NCI-H226 (cell line): ENCODE results near the gene CCDC182.

Experiments used
- DNase-seq: peaks from one replicate; pipeline ENCODE4 v3.0.0-alpha.2; 2015

Gene CCDC182

DNA sequence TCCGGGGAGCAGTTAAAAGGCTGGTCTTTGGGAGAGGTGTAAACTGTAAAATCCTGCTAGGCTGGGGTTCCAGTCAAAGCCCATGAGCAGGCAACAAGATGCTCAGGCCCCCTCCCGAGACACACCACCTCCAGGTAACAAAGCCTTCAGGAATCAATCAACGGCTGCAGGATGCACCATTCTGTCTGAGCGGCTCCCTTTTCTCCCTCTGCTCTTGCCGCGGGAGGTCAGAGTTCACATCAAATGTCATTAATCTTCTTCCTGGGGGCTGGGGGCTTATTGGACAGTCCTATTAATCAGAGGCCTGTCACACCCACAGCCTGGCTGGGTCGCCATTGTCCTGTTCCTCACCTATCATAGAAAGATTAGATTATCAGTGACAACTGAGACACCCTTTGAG, 11.9 kb upstream of the CCDC182 start:
- no peak for DNase-seq

GRCh38 chr17:57755480-57756070, 10.5 kb upstream of the CCDC182 start:
- no peak for DNase-seq

DNA sequence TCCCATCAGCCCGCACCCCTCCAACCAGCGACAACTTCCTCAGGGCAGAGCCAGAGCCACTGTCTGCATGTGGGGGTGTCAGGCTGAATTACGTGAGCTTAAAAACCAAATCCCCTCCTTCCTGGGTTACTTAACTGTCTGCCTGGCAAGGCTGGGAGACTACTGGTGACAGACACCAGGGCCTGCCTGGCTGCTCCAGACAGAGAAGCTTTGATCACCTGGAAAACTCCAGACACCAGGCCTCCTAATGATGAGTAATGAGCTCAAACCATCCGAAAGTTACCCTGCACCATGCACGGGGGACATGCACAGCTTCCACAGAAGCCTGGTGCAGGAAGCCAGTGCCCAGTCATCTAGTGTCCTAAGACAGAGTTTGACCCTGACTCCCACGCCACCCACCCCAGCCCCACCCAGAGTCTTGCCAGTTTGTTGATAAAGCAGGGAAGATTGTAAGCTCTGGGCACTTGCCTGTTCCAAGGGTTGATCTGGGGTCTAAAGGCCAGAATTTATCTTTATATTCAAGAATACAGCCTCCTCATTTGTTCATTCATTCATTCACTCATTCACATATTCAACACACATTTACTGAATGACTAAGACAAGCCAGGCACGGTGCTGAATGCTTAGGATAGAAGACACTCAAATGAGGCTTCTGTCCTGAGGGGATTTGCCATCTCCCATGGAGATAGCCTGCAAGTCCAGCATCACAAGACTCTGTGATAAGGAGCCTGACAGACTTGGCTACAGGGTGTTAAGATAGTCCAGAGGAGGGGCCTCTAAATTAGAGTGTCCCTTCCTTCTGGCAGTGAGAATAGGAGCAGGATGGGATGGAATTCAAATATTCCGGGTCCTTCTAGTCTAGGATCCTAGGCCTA, 7.2 kb upstream of the CCDC182 start:
- DNase-seq: no peak

DNA sequence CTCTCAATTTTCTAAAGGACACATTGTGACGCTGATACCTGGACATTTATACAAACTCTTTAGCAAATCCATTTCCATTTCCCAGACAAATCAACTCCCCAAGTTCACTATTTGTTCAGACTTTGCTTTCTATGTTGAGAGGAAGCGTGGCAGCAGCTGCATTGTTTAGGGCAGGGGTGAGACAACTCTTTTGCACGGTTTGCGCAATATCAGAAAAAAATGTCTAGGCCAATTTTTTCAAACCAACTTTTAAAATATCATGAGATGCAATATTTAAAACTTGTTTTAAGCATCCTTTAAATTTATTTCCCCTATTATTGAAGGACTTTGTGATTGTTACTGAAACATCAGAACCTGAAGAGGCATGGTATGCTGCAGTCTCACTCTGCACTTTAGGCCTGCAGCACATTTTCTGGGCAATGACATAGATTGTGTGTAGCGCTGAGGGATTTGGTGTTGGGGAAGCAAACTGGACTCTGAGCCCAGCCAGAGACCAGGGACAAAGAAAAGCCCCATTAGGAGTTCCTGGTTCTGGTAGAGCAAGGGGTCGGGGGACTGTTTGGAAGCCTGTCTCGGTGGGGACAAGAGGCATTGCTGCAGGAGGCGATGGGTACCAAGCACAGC, 6.4 kb upstream of the CCDC182 start:
- no peak for DNase-seq

- DNase-seq: no peak
Measured at GRCh38 chr17:57750895-57751294, 5.8 kb upstream of the CCDC182 start.

- no peak for DNase-seq
Measured at GRCh38 chr17:57750109-57750871, 5.2 kb upstream of the CCDC182 start.

DNA sequence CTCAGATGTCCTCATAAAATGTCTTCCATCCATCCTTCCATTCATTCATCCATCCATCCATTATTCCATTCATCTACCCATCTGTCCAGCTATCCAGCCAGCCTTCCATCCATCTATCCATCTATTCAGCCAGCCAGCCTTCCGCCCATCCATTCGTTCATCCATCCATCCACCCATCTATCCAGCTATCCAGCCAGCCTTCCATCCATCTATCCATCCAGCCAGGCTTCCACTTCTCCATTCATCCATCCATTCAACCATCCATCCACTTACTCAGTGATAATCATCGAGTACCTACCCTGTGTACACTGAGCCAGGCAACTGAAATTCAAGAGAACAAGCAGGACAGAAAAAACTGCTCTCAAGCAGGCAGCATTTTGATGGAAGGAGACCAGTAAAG, 4.6 kb upstream of the CCDC182 start:
- DNase-seq: no peak

DNA sequence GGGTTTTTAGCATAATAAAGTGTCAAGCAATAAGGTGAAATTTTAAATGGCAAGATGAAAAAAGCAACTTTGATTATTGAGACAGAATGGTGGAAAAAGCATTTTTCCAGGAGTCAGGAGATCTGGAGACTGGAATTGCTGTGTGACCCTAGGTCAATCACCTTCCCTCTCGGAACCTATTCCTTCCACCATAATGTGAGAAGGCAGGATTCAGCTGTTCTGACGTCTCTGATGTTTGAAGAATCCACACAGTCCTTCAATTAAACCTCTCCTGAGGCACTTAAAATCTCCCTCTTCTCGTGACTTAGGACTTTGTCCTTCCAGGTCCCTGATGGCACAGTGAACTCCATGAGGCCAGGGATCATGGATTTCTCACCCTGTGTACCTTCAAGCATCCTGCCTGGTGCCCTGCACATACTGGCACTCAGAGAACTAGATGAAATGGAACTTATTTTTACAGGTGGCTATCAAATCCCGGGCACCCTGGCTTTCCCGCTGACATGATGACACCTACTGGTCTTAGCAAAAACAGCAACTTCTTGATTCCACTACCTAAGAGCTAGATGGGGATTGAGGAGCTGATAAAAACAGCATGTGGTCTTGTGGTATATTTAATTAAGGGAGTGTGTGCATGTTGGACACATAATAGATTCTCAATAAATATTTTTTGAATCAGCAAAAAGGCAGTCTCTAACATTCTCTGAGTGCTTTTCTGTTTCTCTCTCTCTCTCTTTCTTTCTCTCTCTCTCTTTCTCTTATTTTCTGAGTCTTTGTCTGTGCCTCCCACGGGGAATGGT, 2.3 kb upstream of the CCDC182 start:
- peak; percentile 41 for DNase-seq

DNA sequence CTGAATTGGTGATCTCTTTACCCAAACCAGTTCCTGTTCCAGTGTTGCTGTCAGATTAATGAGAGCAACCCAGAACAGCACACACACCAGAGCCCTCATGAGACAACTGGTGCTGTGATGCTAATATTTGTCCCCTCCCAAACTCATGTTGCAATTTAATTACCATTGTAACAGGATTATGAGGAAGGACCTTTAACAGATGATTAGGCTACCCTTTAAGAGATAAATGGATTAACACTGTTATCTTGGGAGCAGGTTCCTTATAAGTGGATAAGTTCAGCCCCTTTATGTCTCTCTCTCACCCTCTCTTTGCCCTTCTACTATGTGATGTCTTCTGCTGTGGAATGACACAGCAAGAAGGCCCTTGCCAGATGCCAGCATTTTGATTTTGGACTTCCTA, 1.1 kb upstream of the CCDC182 start:
- no peak for DNase-seq

- DNase-seq: no peak
Measured at GRCh38 chr17:57744195-57745170, 616 bp downstream of the CCDC182 start.

- DNase-seq: no peak
Measured at GRCh38 chr17:57740235-57740528, 4.9 kb downstream of the CCDC182 start.

- DNase-seq: peak; percentile 11
Measured at GRCh38 chr17:57739402-57740234, 5.5 kb downstream of the CCDC182 start.

DNA sequence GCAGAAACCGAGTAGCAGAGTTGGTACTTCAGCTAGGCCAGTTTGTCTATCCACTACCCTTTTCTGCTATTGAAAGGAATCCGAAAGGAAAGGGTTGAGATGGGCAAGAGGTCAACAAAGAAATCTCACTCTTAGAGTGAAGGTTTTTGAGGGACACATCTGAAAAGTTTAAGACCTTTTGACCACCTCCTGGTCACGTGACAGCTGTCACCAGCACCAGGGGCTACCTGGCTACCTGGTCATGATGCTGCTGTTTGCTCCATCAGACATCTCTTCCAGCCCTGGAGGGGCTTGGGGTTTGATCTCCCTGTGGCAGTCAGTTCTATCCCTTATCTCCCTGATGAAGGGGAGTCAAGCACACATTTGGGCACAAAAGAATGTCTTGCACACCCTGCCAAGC, 7.6 kb downstream of the CCDC182 start:
- DNase-seq: no peak

- no peak for DNase-seq
Measured at GRCh38 chr17:57735707-57736106, 9.4 kb downstream of the CCDC182 start.

- no peak for DNase-seq
Measured at GRCh38 chr17:57735230-57735629, 9.9 kb downstream of the CCDC182 start.

DNA sequence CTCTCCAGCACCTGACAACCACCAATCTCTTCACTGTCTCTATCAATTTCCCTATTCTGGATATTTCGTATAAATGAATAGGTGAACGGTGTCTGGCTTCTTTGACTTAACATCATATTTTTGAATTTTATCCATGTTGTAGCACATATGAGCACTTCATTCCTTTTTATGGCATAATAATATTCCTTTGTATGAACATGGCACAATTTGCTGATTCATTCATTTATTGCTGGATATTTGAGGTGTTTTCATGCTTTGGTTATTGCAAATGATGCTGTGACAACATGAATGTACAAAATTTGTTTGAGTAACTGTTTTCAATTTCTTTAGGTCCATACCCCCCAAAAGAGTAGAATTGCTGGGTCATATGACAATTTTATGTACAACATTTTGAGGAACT, 12.0 kb downstream of the CCDC182 start:
- no peak for DNase-seq

DNA sequence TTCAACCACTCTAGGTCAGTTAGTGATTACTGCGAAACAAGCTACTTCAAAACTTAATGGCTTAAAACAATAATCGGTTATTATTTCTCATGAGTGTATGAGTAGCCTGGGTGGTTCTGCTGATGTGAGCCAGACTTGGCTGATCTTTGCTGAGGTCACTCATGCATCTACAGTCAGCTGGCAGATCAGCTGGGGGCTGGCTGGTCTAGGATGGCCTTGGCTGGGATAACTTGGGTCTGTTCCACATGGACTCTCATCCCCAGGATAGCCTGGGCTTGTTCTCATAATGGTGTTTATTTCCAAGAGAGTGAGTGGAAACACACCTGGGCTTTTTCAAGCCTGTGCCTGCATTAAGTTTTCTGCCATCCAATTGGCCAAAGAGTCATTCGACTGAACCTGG, 13.0 kb downstream of the CCDC182 start:
- no peak for DNase-seq

DNA sequence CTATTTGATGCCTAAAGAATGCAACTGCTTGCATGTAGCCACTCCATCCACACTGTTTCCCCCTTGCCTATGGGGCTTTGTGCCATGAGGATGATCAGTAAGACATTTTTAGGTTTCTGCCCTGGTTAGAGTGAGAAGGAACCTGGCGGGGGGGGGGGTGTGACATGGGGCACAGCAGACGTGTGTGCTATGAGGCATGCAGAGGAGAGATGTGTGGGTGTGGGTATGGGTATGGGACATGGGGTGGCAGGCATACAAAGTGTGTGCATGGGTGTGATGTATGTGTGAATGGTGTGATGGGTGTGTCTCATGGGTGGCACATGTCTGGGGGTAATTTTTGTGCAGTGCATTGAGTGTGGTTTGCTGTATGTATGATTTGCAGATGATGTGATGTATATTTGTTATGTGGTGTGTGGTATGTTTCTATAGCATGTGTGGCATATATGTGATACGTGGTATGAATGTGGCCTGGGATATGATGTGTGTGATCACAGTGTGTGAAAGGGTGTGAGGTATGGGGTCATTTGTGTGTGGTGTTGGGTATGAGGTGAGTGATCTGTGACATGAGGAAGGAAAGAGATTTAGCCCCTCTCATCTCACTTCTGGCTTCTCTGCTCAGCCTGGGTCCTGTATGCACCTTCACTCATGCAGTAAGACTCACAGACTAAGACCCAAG, 14.9 kb downstream of the CCDC182 start:
- DNase-seq: no peak

DNA sequence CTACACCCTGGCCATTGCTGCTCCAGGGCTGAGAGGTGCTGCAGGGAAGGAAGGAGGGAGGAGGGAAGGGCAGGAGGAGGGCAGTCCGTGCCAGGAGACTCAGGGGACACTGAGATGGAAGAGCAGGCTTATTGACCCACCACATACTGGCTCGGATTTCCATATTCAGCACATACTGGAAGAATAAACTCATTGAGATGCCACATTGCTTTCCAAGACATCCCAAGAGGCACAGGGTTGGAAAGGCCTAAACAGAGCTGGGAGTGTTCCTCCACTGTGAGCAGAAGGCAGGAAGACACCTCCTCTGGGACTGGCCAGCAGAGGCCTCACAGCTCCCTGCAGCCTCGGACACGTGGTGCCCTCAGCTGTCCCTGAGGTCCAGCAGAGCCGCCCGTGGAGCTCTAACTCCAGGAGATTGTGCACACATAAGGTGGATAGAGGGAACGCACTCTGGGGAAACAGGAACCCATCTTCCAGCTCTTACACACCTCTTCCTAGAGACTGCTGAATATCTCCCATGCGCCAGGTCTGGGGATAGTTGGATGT, 17.4 kb downstream of the CCDC182 start:
- no peak for DNase-seq

DNA sequence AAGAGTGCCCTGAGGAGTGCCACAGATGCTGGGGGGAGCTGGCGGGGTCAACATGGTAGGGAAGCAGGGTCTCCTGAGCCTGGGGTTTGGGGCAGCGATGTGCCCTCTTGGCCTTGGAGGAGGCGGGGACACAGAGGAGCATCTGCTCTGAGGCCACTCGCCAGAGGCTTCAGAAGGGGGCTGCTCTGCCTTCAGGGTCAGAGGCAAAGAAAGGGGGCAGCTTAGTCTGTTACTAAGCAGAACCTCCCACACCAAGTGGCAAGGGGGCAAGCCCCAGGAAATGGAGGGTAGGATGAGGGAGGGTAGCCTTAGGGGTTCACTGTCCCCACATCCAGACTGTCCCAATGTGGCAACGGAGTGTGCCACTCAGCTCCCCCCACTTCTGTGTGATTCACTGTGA, 18.3 kb downstream of the CCDC182 start:
- no peak for DNase-seq
